HT-29 (cell line): ENCODE measurements around the gene IGFL1. TPM values are rescaled to one million over a fixed set of nuclear protein-coding genes. Genes with fewer than 3 reads are reported as not detected.
"Not testable (repeated sequence)": the region's sequence is repeated elsewhere in the genome, so short reads cannot be mapped to it uniquely, and the experiment has no call there.

Source experiments
- DNase-seq: peaks from one replicate; pipeline ENCODE4 v3.0.0-alpha.2; 2015; ENCODE audit warnings: low spot score
- total RNA-seq: library from RNA; depleted of rRNA; stranded (reverse); fragments of >200 nt; shearing (Covaris generic); gene quantifications from 2 replicates; pipeline ENCODE4 v1.2.3, GENCODE V29; 2014

The IGFL1 gene
- total RNA-seq, 1 experiment from 2014 or later = not detected

DNA sequence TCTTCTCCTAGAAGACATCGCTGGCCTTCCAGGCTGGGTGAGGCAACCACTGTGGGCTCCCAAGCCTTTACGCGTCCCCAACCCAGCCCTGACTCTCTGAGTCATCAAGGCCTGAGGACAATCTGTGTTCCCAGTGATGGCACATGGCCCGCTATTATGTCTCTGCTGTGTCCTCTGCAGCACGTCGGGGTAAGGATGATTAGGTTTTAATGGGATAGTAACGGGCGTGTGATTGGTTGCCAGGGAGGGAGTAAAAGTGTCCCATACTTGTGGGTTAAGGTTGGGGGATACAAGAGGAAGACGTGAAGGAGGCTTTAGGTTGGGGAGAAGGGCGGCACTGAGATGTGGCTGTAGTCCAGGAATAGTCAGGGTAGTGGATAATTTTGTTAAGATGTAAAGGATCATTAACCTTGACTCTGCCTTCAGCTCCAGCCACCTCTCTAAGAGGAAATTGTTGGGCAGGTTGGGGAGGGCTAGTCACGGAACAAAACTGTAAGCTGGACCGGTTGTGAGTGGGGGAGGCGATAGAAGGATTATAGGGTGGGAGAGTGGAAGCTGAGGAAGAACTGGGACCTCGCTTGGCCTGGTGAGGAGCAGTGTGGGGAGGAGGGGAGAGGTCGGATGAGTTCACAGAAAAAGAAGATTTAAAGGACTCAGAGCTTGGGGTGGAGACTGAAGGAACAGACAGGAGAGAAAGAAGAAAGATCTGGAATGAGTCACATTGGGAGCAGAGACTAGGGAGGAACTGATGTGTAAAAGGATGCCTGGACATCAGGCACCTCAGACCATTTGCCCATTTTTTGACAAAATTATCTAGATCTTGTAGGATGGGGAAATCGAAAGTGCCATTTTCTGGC is 27.9 kb upstream of the IGFL1 start:
- peak; percentile 33 for DNase-seq

GRCh38 chr19:46202426-46202825 is 27.1 kb upstream of the IGFL1 start:
- DNase-seq = no peak

DNA sequence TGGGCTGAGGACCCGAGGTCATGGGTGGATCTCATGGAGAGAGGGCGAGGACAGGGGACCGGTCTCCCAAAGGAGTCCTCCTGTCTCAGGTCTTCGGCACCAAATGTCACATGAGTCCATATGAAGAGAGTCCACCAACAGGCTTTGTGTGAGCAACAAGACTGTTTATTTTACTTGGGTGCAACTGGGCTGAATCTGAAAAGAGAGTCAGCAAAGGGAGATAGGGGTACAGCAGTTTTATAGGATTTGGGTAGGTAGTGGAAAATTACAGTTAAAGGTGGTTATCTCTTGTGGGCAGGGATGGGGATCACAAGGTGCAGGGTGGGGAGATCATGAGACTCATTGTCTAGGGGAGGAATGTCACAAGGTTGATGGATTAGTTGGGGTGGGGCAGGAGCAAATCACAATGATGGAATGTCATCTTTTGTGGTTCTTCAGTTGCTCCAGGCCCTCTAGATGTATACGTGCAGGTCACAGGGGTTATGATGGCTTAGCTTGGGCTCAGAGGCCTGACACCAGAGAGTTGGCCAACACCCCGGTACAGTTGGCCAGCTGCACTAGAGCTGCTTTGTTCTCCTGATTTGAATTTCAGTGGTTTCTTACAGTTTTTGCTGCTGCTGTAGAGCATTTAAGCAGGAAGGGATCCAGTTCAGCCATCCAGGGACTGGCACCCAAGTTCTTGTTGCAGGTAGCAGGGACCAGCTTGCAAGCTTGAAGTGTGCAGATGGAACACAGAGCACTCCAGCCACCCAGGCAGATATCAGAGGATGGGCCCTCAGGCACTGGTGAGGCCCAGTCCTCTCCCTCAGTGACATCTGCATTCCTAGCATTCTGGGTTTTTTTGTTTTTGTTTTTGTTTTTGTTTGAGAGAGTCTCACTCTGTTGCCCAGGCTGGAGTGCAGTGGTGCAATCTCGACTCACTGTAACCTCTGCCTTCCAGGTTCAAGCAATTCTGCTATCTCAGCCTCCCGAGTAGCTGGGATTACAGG is 26.4 kb upstream of the IGFL1 start:
- peak; percentile 51 for DNase-seq

DNA sequence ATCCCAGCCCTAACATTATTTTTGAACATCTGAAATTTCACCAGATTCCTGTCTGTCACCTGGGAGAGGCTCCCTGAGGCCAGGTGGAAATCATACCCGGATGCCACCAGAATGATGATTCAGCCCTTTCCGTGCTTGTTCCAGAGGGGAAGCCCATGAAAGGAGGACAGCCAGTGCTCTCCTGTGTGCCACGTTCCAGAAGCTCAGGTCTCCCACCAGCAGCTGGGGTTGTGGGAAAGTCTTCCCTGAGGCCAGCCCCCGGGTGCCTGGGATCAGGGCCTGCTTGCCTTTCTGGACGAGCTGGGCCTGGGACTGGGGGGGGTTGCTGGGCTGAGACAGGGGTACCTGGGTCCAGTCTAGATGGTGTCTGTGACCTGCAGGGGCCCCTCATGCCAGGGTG is 25.5 kb upstream of the IGFL1 start:
- DNase-seq = no peak

DNA sequence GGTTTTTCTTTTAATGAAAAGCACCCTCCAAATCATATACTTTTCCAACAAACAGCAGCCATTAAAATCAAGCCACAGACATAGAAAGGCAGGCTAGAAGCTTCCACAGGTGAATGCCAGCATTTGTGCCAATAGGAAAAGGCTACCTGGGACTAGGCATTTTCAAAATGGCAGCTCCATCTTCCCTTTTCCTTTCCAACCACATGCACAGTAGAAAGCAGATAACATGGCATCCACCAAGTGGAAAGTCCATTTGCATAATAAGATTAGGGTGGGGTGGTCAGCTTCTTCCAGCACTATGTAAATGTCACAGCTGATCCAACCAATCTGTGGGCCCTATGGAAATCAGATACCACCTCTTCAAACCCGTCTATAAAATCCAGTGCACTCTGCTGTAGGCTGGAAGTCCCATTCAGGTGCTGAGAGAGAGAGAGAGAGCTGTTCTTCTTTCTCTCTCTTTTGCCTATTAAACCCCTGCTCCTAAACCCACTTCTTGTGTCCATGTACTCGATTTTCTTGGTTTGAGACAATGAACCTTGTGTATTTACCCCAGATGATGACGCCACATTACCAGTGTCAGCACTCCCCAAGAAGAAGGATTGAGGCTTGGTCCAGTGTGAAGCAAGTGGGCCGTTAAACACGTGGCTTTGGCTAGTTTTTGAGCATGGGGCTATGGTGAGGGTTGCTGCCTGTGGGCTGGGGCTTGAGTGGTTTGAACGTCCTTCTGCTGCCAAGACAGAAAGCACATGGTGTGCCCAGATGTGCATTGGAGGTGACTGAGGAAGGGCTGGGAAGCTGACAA is 24.2 kb upstream of the IGFL1 start:
- no peak for DNase-seq

GRCh38 chr19:46206176-46206575 is 23.4 kb upstream of the IGFL1 start:
- DNase-seq = no peak

- DNase-seq = no peak
These were observed 22.9 kb upstream of the IGFL1 start for GRCh38 chr19:46206682-46207081.

DNA sequence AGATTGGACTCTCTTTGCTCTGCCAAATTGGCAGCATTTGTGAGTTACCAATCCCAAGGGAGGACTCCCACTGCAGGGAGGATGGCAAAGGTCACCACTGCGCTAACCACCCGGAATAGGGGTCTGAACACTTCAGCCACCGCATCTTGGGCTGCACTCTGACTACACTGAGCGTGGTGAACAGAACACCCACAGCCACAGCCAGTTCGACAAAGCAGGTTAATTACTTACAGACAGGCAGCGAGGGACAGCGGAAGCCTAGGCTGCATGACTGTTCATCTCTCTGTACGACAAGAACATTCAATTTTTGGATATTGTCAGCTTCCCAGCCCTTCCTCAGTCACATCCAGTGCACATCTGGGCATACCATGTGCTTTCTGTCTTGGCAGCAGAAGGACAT is 21.7 kb upstream of the IGFL1 start:
- DNase-seq = not testable (repeated sequence)

DNA sequence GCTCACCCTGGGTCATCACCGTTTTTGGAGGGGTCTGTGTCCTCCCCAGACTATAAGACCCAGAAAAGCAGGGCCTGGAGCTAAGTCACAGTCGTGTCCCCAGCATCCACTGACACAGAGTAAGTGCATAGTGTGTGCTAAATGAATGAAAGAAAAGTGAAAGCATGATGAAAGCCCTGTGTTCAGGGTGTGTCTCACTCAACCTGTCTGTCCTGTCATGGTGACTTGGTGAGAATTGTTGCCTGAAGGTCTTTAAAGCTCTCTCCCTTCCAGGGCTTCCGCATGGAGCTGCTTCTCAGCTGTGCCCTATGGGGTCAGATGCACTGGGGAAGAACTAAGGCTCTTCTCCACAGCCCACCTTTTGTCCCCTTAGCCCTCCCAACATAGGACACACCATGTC is 20.5 kb upstream of the IGFL1 start:
- peak; percentile 62 for DNase-seq

GRCh38 chr19:46209472-46209871 is 20.1 kb upstream of the IGFL1 start:
- DNase-seq = no peak

- DNase-seq = peak; percentile 78
These were observed 18.9 kb upstream of the IGFL1 start for GRCh38 chr19:46210669-46211068.

GRCh38 chr19:46211201-46211881 is 18.2 kb upstream of the IGFL1 start:
- DNase-seq = peak; percentile 89

DNA sequence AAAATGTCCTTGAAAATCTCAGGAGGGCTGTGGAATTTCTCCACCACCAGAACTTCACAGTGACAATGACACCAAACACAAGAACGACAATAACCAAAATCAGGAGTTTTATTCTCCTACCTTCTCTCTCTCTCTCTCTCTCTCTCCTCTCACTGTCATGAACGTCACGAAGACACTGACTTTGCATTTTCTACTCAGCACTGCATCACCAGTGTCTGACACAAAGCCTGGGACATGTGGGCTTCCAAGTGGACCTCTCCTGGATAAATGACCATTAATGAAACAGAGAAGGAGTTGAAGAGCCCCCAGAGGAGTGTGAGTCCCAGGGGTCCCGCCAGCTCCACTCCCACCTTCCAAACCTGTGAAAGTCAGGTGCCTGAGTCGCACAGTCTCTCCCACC is 16.9 kb upstream of the IGFL1 start:
- not testable (repeated sequence) for DNase-seq

GRCh38 chr19:46213156-46213555 is 16.4 kb upstream of the IGFL1 start:
- no peak for DNase-seq

DNA sequence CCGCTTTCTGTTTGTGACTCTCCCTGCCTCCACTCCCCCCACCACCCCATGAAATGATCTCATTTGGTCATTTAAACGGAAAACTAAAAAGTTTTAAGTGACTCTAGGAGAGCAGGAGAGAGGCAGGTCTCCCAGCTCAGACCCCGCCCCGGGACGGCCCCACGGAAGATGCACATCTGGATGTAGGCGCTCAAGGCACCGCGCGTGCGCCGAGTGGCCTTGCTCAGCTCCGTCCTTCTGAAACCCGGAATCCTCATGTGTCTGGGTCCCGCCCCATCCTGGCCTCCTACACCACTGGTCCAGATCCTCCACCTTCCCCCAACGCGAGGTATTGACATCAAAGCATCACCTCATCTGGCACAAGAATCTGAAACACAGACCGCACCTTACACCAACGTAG is 15.7 kb upstream of the IGFL1 start:
- no peak for DNase-seq

DNA sequence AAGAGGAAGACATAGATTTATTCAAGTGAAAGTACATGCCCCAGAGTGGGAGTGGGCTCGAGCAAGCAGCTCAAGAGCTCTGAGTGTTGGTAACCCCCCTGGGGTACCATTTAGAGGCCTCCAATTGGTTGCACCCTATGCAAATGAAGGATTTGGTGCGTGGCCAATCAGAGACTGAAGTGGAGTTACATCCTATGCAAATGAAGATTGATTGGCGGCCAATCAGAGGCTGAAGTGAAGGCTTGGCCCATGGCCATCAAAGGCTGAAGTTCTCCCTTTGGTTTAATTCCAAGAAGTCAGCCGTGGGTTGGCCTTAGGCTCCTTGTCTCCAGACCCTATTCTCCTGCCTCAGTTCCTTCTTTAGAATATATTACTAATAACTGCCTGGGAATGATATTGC is 12.9 kb upstream of the IGFL1 start:
- no peak for DNase-seq

GRCh38 chr19:46217476-46217875 is 12.1 kb upstream of the IGFL1 start:
- no peak for DNase-seq

GRCh38 chr19:46218160-46218559 is 11.4 kb upstream of the IGFL1 start:
- DNase-seq = peak; percentile 72

DNA sequence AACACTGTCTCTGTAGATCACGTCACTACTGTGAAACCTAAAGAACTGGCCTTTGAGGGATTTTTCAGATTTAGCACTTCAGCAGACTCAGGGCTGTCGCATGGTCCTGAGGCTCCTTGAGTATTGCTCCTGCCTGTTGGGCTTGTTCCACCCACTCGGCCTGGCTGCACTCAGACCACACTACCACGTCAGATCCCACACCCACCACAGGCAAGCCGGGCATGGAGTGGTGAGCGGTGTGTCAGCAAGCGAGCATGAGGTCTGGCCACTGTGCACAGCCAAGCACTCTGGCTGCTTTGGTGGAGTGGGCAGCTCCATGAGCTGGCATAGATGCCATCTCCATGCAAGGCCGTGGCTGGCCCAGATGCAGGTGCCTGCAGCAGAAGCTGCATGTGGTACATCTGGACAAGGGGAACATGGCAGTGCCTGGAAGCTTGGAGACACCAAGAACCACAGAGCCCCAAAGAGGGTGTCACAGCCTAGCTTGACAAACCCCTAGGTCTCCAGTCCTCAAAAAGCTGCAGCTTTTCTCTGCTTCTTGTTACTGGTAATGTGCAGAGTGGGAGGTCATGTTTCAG is 9.4 kb upstream of the IGFL1 start:
- no peak for DNase-seq

DNA sequence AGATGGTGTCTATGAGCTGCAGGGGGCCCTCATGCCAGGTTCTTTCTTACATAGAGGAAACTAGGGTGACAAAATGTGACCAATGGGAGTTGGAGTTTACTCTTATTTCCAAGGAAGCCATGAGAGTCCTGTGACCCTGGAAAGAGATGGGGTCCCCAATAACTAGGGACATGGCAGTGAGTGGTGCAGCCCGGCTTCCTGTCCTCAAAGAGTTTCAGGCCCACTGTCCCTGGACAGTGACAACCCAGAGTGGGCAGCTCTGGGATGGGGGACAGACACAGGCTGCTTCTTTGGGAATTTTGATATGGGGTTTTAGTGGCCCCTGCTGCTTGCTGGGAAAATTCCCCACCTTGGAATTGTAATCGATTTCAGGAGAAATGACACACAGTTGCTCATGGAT is 8.4 kb upstream of the IGFL1 start:
- no peak for DNase-seq
